Measurements from ENCODE around the gene SH3D19. TPM values are rescaled to one million over a fixed set of nuclear protein-coding genes. Genes with fewer than 3 reads are reported as not detected.

The SH3D19 gene
- total RNA-seq, 4 donors from 2014 or later = 35.2 to 316 (median 131) TPM

- TF ChIP-seq, protein P1, sequence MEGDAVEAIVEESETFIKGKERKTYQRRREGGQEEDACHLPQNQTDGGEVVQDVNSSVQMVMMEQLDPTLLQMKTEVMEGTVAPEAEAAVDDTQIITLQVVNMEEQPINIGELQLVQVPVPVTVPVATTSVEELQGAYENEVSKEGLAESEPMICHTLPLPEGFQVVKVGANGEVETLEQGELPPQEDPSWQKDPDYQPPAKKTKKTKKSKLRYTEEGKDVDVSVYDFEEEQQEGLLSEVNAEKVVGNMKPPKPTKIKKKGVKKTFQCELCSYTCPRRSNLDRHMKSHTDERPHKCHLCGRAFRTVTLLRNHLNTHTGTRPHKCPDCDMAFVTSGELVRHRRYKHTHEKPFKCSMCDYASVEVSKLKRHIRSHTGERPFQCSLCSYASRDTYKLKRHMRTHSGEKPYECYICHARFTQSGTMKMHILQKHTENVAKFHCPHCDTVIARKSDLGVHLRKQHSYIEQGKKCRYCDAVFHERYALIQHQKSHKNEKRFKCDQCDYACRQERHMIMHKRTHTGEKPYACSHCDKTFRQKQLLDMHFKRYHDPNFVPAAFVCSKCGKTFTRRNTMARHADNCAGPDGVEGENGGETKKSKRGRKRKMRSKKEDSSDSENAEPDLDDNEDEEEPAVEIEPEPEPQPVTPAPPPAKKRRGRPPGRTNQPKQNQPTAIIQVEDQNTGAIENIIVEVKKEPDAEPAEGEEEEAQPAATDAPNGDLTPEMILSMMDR (IDR thresholded peaks at IDR 0.05) = no peak
- no peak for TF ChIP-seq POLR2A (IDR thresholded peaks at IDR 0.05)
- H3K4me1 ChIP-seq = peaks cover 0 to 5% of the 10 kb centered on the region in 2 donors
These were observed 99.1 kb downstream of the SH3D19 start for GRCh38 chr4:151226004-151226932.

DNA sequence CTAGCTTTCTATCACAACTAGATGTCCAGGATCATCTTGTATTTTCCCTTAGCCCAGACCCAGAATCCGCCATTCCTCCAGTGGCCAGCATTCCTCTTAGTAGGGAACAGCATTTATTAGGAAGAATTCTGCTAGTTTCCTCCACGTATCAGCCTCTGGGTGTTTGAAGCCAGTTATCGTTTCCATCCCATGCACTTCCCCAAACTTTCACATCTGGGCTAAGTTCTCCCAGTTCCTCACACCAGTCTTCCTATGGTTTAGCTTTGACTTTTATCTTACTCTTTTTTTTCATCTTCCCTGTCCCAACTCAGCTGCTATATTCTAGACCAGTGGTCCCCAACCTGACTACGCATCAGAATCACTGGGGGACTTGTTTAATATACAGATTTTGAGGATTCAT, 101.9 kb downstream of the SH3D19 start:
- no peaks in the 10 kb centered on the region for H3K27me3 ChIP-seq
- peaks cover 0 to 7% of the 10 kb centered on the region in 2 donors for H3K4me1 ChIP-seq
- no peaks in the 10 kb centered on the region for H3K36me3 ChIP-seq
- no peaks in the 10 kb centered on the region for H3K9me3 ChIP-seq
- H3K27ac ChIP-seq = no peak overlapping the region
- TF ChIP-seq, protein P1 (IDR thresholded peaks at IDR 0.05) = no peak
- no peak for TF ChIP-seq POLR2A (IDR thresholded peaks at IDR 0.05)
- no peak overlapping the region for H3K4me3 ChIP-seq
- DNase-seq = no peak
- intact Hi-C loops (cut with DNase I; ENCODE audit: low total_unique reads) = no loop called here

More at GRCh38 chr4:151226004-151226932, 99.1 kb downstream of the SH3D19 start:
- H3K9me3 ChIP-seq = no peaks in the 10 kb centered on the region
- peak overlapping the region; percentile 78 to 80 for H3K27ac ChIP-seq
- H3K4me3 ChIP-seq = peak overlapping the region; percentile 15 to 32
- DNase-seq = no peak
- H3K36me3 ChIP-seq = no peaks in the 10 kb centered on the region
- no peaks in the 10 kb centered on the region for H3K27me3 ChIP-seq
- intact Hi-C loops (cut with DNase I; ENCODE audit: low total_unique reads) = no loop called here

DNA sequence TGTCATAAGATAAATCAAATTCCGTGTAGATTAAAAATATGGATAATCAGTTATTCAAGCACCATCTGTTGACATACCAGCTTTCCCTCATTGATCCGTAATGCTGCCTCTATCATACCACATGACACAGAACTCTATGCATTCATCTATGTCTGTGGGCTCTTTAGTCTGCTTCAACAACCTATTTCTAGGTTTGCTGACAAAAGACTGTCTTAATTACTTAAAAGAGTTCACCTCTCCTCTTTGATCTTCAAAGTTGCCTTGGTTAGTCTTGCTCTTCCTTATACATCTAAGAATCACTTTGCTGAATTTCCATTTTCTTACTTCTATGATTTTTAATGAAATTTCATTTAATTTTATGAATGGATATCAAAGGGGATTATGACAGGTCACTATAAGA, 105.5 kb downstream of the SH3D19 start:
- Histone ChIP-seq H3K9me3 (no peaks in the 10 kb centered on the region), H3K27ac (no peak overlapping the region), H3K4me1 (peaks cover 0 to 6% of the 10 kb centered on the region in 2 donors), H3K4me3 (no peak overlapping the region), H3K36me3 (no peaks in the 10 kb centered on the region), H3K27me3 (no peaks in the 10 kb centered on the region)
- intact Hi-C loops (cut with DNase I; ENCODE audit: low total_unique reads) = no loop called here
- no peak for DNase-seq
- no peak for TF ChIP-seq POLR2A (IDR thresholded peaks at IDR 0.05)
- TF ChIP-seq, protein P1 (IDR thresholded peaks at IDR 0.05) = no peak

DNA sequence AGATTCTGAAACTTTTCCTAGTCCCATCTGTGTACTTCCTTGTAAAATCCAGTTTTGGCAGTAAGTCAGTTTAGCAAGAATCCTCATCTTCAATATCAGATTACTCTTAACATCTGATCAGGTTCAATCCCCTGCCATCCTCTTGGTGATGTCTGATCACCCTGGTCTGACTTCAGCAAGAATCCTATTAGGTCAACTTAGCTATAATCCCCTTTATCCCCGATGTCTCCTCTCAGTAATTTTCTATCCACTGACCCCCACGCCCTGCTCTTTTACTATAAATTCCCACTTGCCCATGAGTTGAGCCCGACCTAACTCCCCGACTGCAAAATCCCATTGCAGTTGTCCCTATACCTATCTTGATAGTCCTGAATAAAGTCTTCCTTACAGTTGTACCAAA, 106.3 kb downstream of the SH3D19 start:
- Histone ChIP-seq H3K36me3 (no peaks in the 10 kb centered on the region), H3K9me3 (no peaks in the 10 kb centered on the region), H3K27me3 (no peaks in the 10 kb centered on the region), H3K4me1 (peaks cover 0 to 6% of the 10 kb centered on the region in 2 donors), H3K4me3 (no peak overlapping the region), H3K27ac (no peak overlapping the region)
- TF ChIP-seq, protein P1 (IDR thresholded peaks at IDR 0.05) = no peak
- TF ChIP-seq POLR2A (IDR thresholded peaks at IDR 0.05) = no peak
- DNase-seq = no peak
- intact Hi-C loops (cut with DNase I; ENCODE audit: low total_unique reads) = no loop called here

GRCh38 chr4:151218343-151218742, 107.1 kb downstream of the SH3D19 start:
- H3K9me3 ChIP-seq = no peaks in the 10 kb centered on the region
- no peak overlapping the region for H3K27ac ChIP-seq
- H3K36me3 ChIP-seq = no peaks in the 10 kb centered on the region
- TF ChIP-seq, protein P1 (IDR thresholded peaks at IDR 0.05) = no peak
- no peak for TF ChIP-seq POLR2A (IDR thresholded peaks at IDR 0.05)
- H3K27me3 ChIP-seq = no peaks in the 10 kb centered on the region
- H3K4me1 ChIP-seq = peaks cover 0 to 6% of the 10 kb centered on the region in 2 donors
- intact Hi-C loops (cut with DNase I; ENCODE audit: low total_unique reads) = no loop called here
- H3K4me3 ChIP-seq = no peak overlapping the region
- no peak for DNase-seq

Data from uterus (tissue), 4 donors.